ENCODE measurements around the gene TMPRSS3. TPM values are rescaled to one million over a fixed set of nuclear protein-coding genes. Genes with fewer than 3 reads are reported as not detected.

Gene TMPRSS3
- total RNA-seq, 4 donors from 2014 or later: 5.0 to 12.6 (median 6.2) TPM

GRCh38 chr21:42387843-42388340 is 8.0 kb downstream of the TMPRSS3 start:
- H3K27me3 ChIP-seq: no peaks in the 10 kb centered on the region
- H3K9me3 ChIP-seq: no peaks in the 10 kb centered on the region
- TF ChIP-seq, protein P1, sequence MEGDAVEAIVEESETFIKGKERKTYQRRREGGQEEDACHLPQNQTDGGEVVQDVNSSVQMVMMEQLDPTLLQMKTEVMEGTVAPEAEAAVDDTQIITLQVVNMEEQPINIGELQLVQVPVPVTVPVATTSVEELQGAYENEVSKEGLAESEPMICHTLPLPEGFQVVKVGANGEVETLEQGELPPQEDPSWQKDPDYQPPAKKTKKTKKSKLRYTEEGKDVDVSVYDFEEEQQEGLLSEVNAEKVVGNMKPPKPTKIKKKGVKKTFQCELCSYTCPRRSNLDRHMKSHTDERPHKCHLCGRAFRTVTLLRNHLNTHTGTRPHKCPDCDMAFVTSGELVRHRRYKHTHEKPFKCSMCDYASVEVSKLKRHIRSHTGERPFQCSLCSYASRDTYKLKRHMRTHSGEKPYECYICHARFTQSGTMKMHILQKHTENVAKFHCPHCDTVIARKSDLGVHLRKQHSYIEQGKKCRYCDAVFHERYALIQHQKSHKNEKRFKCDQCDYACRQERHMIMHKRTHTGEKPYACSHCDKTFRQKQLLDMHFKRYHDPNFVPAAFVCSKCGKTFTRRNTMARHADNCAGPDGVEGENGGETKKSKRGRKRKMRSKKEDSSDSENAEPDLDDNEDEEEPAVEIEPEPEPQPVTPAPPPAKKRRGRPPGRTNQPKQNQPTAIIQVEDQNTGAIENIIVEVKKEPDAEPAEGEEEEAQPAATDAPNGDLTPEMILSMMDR (IDR thresholded peaks at IDR 0.05): no peak
- no peak for TF ChIP-seq POLR2A (IDR thresholded peaks at IDR 0.05)
- no peak overlapping the region for H3K27ac ChIP-seq
- no peak overlapping the region for H3K4me3 ChIP-seq (replicated peaks in 1 of 3)
- intact Hi-C loops (cut with DNase I): loop anchor here (10.0 kb wide), 1 partner anchor 73 kb away; the partner anchor contains the start of gene TFF3
- 94 to 95% methylated on average over 6 of the region's 6 CpGs for WGBS, 2 donors
- no peaks in the 10 kb centered on the region for H3K36me3 ChIP-seq
- H3K4me1 ChIP-seq: peaks cover 16 to 27% of the 10 kb centered on the region in 2 donors
- no peak for DNase-seq

- DNase-seq: no peak
Measured at GRCh38 chr21:42387164-42387563, 8.7 kb downstream of the TMPRSS3 start.

GRCh38 chr21:42386034-42386591 is 9.7 kb downstream of the TMPRSS3 start:
- Histone ChIP-seq H3K36me3 (no peaks in the 10 kb centered on the region), H3K27ac (no peak overlapping the region), H3K9me3 (no peaks in the 10 kb centered on the region), H3K27me3 (no peaks in the 10 kb centered on the region), H3K4me1 (peaks cover 16 to 30% of the 10 kb centered on the region in 2 donors), H3K4me3 (replicated peaks in 1 of 3) (no peak overlapping the region)
- no peak for DNase-seq
- WGBS, 2 donors: 92 to 95% methylated on average over 10 to 11 of the region's 11 CpGs
- TF ChIP-seq POLR2A (IDR thresholded peaks at IDR 0.05): no peak
- TF ChIP-seq, protein P1 (IDR thresholded peaks at IDR 0.05): no peak
- intact Hi-C loops (cut with DNase I): loop anchor here (10.0 kb wide), 1 partner anchor 71 kb away; the partner anchor contains the start of gene TFF3

More at GRCh38 chr21:42387164-42387563, 8.7 kb downstream of the TMPRSS3 start:
- Histone ChIP-seq H3K9me3 (no peaks in the 10 kb centered on the region), H3K36me3 (no peaks in the 10 kb centered on the region), H3K27me3 (no peaks in the 10 kb centered on the region), H3K27ac (no peak overlapping the region), H3K4me1 (peaks cover 14 to 27% of the 10 kb centered on the region in 2 donors), H3K4me3 (replicated peaks in 1 of 3) (no peak overlapping the region)
- 71 to 81% methylated on average over 3 of the region's 3 CpGs for WGBS, 2 donors
- intact Hi-C loops (cut with DNase I): loop anchor here (10.0 kb wide), 1 partner anchor 72 kb away; the partner anchor contains the start of gene TFF3
- TF ChIP-seq, protein P1 (IDR thresholded peaks at IDR 0.05): no peak
- no peak for TF ChIP-seq POLR2A (IDR thresholded peaks at IDR 0.05)

GRCh38 chr21:42385619-42386018 is 10.2 kb downstream of the TMPRSS3 start:
- Histone ChIP-seq H3K36me3 (no peaks in the 10 kb centered on the region), H3K4me3 (replicated peaks in 1 of 3) (no peak overlapping the region), H3K27ac (no peak overlapping the region), H3K27me3 (no peaks in the 10 kb centered on the region), H3K4me1 (peaks cover 19 to 33% of the 10 kb centered on the region in 2 donors), H3K9me3 (no peaks in the 10 kb centered on the region)
- DNase-seq: no peak
- intact Hi-C loops (cut with DNase I): loop anchor here (10.0 kb wide), 1 partner anchor 71 kb away; the partner anchor contains the start of gene TFF3
- TF ChIP-seq POLR2A (IDR thresholded peaks at IDR 0.05): no peak
- TF ChIP-seq, protein P1 (IDR thresholded peaks at IDR 0.05): no peak
- 96 to 100% methylated on average over 5 of the region's 5 CpGs for WGBS, 2 donors

GRCh38 chr21:42384989-42385388 is 10.9 kb downstream of the TMPRSS3 start:
- WGBS, 2 donors: 87 to 90% methylated on average over 2 of the region's 2 CpGs
- peak in 1 of 2 donors; percentile 34 for DNase-seq

More at GRCh38 chr21:42384989-42385388, 10.9 kb downstream of the TMPRSS3 start:
- Histone ChIP-seq H3K36me3 (no peaks in the 10 kb centered on the region), H3K9me3 (no peaks in the 10 kb centered on the region), H3K27ac (no peak overlapping the region), H3K4me3 (replicated peaks in 1 of 3) (no peak overlapping the region), H3K4me1 (peaks cover 17 to 33% of the 10 kb centered on the region in 2 donors), H3K27me3 (no peaks in the 10 kb centered on the region)
- TF ChIP-seq, protein P1 (IDR thresholded peaks at IDR 0.05): no peak
- TF ChIP-seq POLR2A (IDR thresholded peaks at IDR 0.05): no peak
- intact Hi-C loops (cut with DNase I): loop anchor here (10.0 kb wide), 1 partner anchor 70 kb away; the partner anchor contains the start of gene TFF3

All from thyroid gland (tissue), 4 donors.